OCI-LY1 (cell line): Measurements from ENCODE around the gene NF2.

ENCODE experiments used
- CTCF ChIP-seq: fragments of 200-600 bp; sonication (generic), shearing (Covaris generic); IDR thresholded peaks from 2 replicates; pipeline ENCODE4 v1.5.1; 2017; ENCODE audit warnings: mild to moderate bottlenecking, antibody characterized with exemption, low read length, moderate library complexity, mixed read lengths
- EZH2 ChIP-seq: fragments of 200-600 bp; sonication (generic), shearing (Covaris generic); IDR thresholded peaks from 2 replicates; pipeline ENCODE4 v1.8.0; 2017; ENCODE audit warnings: borderline replicate concordance, mixed run types, mild to moderate bottlenecking, antibody characterized with exemption, low read length, moderate library complexity, mixed read lengths

- no peak for TF ChIP-seq CTCF
- TF ChIP-seq EZH2 = no peak
Measured at GRCh38 chr22:29631725-29632124, 28.3 kb downstream of the NF2 start.
